NB4 (cell line): ENCODE measurements around the gene DNAJA1.

Experiments used
- DNase-seq: peaks from one replicate; pipeline ENCODE4 v3.0.0; 2010; ENCODE audit warnings: low read depth
- H3K4me3 ChIP-seq: one replicate; pipeline ENCODE4 v1.5.1; 2011; ENCODE audit warnings: mild to moderate bottlenecking, low read depth, low read length, moderate library complexity
- MYC ChIP-seq: IDR thresholded peaks from 2 replicates; pipeline ENCODE4 v1.6.1; 2011; ENCODE audit warnings: low read depth, low read length
- POLR2A ChIP-seq: IDR thresholded peaks from 2 replicates; pipeline ENCODE4 v1.6.1; 2011; ENCODE audit warnings: mild to moderate bottlenecking; ENCODE audit not compliant: insufficient read length; ENCODE audit errors: extremely low read depth
- TF ChIP-seq, protein P1 (sequence below): IDR thresholded peaks from 2 replicates; pipeline ENCODE4 v1.6.1; 2011; ENCODE audit warnings: low read depth, low read length
- TF ChIP-seq, protein P2 (sequence below): IDR thresholded peaks from one replicate; pipeline ENCODE4 v1.5.1; 2012; ENCODE audit warnings: low read depth, low read length

The DNAJA1 gene

DNA sequence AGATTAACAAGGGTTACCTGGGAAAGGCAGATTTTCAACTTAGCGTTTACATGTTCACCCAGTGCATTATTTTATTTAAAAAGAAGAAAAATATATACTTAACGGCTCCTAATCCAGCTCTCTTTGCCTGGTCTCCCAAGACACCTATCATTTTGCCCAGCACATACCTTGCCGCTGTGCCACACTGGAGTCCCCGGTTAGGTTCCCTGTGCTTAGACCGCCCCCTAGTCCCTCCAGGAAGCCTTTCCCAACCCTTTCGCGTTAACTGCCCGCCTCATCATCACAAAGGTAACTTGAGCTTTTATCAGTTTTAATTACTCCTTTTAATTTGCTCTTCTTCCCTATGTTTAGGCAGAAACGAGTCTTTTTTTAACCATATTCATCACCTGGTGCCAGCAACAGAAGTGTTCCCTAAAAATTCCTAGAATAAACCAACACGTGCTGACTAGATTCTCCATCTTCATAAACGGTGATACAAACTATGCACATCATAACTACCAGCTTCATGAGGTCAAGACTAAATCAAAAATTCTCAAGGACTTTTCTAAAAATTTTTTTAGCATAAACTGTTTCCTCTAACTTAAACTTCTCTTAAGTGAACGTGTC lies 19.7 kb downstream of the DNAJA1 start:
- TF ChIP-seq, protein P1, sequence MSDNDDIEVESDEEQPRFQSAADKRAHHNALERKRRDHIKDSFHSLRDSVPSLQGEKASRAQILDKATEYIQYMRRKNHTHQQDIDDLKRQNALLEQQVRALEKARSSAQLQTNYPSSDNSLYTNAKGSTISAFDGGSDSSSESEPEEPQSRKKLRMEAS = no peak
- TF ChIP-seq, protein P2, sequence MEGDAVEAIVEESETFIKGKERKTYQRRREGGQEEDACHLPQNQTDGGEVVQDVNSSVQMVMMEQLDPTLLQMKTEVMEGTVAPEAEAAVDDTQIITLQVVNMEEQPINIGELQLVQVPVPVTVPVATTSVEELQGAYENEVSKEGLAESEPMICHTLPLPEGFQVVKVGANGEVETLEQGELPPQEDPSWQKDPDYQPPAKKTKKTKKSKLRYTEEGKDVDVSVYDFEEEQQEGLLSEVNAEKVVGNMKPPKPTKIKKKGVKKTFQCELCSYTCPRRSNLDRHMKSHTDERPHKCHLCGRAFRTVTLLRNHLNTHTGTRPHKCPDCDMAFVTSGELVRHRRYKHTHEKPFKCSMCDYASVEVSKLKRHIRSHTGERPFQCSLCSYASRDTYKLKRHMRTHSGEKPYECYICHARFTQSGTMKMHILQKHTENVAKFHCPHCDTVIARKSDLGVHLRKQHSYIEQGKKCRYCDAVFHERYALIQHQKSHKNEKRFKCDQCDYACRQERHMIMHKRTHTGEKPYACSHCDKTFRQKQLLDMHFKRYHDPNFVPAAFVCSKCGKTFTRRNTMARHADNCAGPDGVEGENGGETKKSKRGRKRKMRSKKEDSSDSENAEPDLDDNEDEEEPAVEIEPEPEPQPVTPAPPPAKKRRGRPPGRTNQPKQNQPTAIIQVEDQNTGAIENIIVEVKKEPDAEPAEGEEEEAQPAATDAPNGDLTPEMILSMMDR = peak; percentile 35
- peak; percentile 61 for DNase-seq
- H3K4me3 ChIP-seq = peak overlapping the region; percentile 46

DNA sequence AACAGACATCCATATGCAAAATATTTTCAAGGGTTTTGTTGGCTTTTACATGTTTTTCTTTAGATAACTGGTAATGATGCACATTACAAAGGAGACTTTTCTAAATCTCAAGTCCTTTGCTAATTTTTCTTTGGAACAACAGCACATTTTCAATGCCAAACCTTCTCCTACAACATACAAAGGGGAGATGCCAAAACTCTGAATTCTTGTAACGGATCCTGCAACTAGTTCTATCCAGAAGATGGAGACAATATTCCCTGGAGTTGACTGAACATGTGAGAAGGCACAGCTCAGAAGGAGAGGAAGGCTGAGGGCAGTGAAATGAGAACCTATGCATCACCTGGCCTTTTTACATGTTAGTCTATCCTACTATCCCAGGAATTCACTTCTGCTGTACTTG lies 21.0 kb downstream of the DNAJA1 start:
- H3K4me3 ChIP-seq = no peak overlapping the region
- no peak for DNase-seq
- TF ChIP-seq MYC (no peak), POLR2A (no peak)
- TF ChIP-seq, protein P2 = no peak
- TF ChIP-seq, protein P1 = no peak

DNA sequence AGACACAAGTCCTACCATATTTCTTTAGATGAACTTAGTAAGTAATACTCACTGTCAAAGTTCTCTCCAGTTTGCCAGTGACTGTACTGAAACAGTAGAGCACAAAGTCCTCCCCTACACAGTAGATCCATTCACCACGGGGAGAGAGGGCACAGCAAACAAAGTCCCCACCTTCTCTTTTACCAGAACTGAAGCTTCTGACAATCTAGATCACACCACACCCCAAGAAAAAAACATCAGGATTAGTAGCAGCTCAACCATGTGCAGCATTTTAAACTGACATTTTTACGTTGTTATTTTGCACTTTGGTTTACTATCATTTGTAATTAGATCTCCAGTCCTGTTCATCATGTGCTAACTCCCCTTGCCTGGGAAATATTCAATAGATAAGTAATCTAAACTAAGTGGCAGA lies 23.0 kb downstream of the DNAJA1 start:
- no peak for DNase-seq
- no peak overlapping the region for H3K4me3 ChIP-seq
- TF ChIP-seq, protein P2 = no peak
- no peak for TF ChIP-seq MYC
- TF ChIP-seq, protein P1 = no peak
- no peak for TF ChIP-seq POLR2A

DNA sequence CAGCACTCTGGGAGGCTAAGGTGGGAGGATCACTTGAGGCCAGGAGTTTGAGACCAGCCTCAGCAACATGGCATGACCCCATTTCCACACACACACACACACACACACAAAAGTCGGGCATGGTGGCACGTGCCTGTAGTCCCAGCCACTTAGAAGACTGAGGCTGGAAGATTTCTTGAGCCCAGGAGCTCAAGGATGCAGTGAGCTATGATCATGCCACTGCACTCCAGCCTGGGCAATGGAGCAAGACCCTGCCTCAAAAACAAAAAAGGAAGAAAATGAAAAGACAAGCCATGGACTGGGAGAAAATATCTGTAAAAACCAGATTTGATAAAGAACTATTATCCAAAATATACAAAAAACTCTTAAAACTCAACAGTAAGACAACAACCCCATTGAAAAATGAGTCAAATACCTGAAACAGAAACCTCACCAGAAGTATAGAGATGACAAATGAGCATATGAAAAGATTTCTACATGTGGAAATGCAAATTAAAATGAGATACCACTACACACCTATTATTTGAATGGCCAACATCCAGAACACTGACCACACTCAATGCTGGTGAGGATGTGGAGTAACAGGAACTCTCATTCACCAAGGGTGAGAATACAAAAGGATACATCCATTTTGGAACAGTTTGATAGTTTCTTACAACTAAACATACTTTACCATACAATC lies 24.7 kb downstream of the DNAJA1 start:
- no peak for DNase-seq
- no peak overlapping the region for H3K4me3 ChIP-seq
- TF ChIP-seq, protein P2 = no peak
- TF ChIP-seq, protein P1 = no peak
- TF ChIP-seq MYC (no peak), POLR2A (no peak)

DNA sequence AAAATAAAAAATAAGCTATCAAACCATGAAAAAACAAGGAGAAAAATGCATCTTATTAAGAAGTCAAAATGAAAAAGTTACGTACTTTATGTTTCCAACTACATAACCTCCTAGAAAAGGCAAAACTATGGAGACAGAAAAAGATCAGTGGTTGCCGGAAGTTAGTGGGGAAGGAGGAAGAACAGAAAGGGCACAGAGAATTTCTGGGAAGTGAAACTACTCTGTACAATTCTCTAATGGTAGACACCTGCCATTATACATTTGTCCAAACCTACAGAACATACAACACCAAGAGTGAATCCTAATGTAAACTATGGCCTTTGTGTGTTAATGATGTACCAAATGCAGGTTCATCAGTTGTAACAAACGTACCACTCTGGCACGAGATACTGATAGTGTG lies 26.1 kb downstream of the DNAJA1 start:
- TF ChIP-seq, protein P1 = no peak
- no peak for TF ChIP-seq MYC
- TF ChIP-seq POLR2A = no peak
- TF ChIP-seq, protein P2 = no peak
- no peak overlapping the region for H3K4me3 ChIP-seq
- DNase-seq = no peak
